Fibroblast of lung (primary cell): Measurements from ENCODE around the gene GATA5. TPM values are rescaled to one million over a fixed set of nuclear protein-coding genes. Genes with fewer than 3 reads are reported as not detected.

ENCODE experiments used
- DNase-seq, 2 donors: peaks; one replicate each; pipeline versions ENCODE4 v3.0.0 to v3.0.0-alpha.2; 2010; ENCODE audit warnings: low read depth in 2 of 2
- H2AFZ ChIP-seq: 2 replicates; pipeline ENCODE4 v1.5.1; 2012; ENCODE audit warnings: low read length, control low read depth, inconsistent platforms
- H3K27ac ChIP-seq: 2 replicates; pipeline ENCODE4 v1.5.1; 2011; ENCODE audit warnings: low read length, control low read depth; ENCODE audit not compliant: insufficient read depth
- H3K27me3 ChIP-seq: 2 replicates; pipeline ENCODE4 v1.5.1; 2011; ENCODE audit warnings: mild to moderate bottlenecking, low read length; ENCODE audit not compliant: control insufficient read depth, insufficient read depth
- H3K36me3 ChIP-seq: 2 replicates; pipeline ENCODE4 v1.5.1; 2011; ENCODE audit warnings: low read length; ENCODE audit not compliant: control insufficient read depth, insufficient read depth
- H3K4me1 ChIP-seq: 2 replicates; pipeline ENCODE4 v1.5.1; 2011; ENCODE audit warnings: low read length; ENCODE audit not compliant: control insufficient read depth, insufficient read depth; ENCODE audit errors: extremely low read depth
- H3K4me2 ChIP-seq: 2 replicates; pipeline ENCODE4 v1.5.1; 2011; ENCODE audit warnings: low read length, control low read depth; ENCODE audit not compliant: insufficient read depth; ENCODE audit errors: extremely low read depth
- H3K4me3 ChIP-seq, 4 experiments: fragments of 200-600 bp in 1 of 4; sonication (generic) in 1 of 4; replicated peaks in 1 of 4; 2 replicates each; pipeline ENCODE4 v1.5.1; 2011 to 2016; ENCODE audit warnings: low read length in 4 of 4, low read depth in 3 of 4, mild to moderate bottlenecking in 3 of 4, control low read depth in 2 of 4, inconsistent platforms in 1 of 4, mixed read lengths in 1 of 4; ENCODE audit not compliant: insufficient read depth in 1 of 4; ENCODE audit errors: control extremely low read depth in 1 of 4
- H3K79me2 ChIP-seq: 2 replicates; pipeline ENCODE4 v1.5.1; 2012; ENCODE audit warnings: mild to moderate bottlenecking, low read length, inconsistent platforms; ENCODE audit not compliant: control insufficient read depth, insufficient read depth
- H3K9ac ChIP-seq: 2 replicates; pipeline ENCODE4 v1.5.1; 2011; ENCODE audit warnings: mild to moderate bottlenecking, low read length, control low read depth; ENCODE audit not compliant: insufficient read depth
- H3K9me3 ChIP-seq: 2 replicates; pipeline ENCODE4 v1.5.1; 2012; ENCODE audit warnings: low read depth, low read length; ENCODE audit not compliant: control insufficient read depth, insufficient read depth
- H4K20me1 ChIP-seq: 2 replicates; pipeline ENCODE4 v1.5.1; 2011; ENCODE audit warnings: low read length; ENCODE audit not compliant: control insufficient read depth, insufficient read depth; ENCODE audit errors: extremely low read depth
- EZH2 ChIP-seq: IDR thresholded peaks from 2 replicates; pipeline ENCODE4 v1.5.1; 2012; ENCODE audit warnings: low read length, control low read depth, mild to moderate bottlenecking; ENCODE audit errors: missing control alignments
- polyA plus RNA-seq, 2 donors: library from polyadenylated mRNA; depleted of rRNA in 1 of 2; stranded (reverse) in 1 of 2; unstranded in 1 of 2; fragments of >200 nt; gene quantifications; 2 replicates each; pipeline ENCODE4 v1.2.1, GENCODE V29; 2011 to 2012; ENCODE audit warnings: missing spikeins in 1 of 2
- total RNA-seq: library from RNA; depleted of rRNA; stranded (reverse); fragments of >200 nt; gene quantifications from 2 replicates; pipeline ENCODE4 v1.2.1, GENCODE V29; 2014
- TF ChIP-seq, protein P1 (sequence below), 2 donors: IDR thresholded peaks in 1 of 2; conservative IDR thresholded peaks in 1 of 2; 1 replicate in 1 of 2; 2 replicates in 1 of 2; pipeline ENCODE4 v1.5.1; 2011 to 2012; ENCODE audit warnings: low read length in 2 of 2, control low read depth in 1 of 2, inconsistent platforms in 1 of 2, low read depth in 1 of 2, mild to moderate bottlenecking in 1 of 2

GATA5 gene
- total and polyA plus RNA-seq, 2 donors (not counting 1 experiment from before 2014, with no cell fraction given), result 0.02 to 0.83 TPM

DNA sequence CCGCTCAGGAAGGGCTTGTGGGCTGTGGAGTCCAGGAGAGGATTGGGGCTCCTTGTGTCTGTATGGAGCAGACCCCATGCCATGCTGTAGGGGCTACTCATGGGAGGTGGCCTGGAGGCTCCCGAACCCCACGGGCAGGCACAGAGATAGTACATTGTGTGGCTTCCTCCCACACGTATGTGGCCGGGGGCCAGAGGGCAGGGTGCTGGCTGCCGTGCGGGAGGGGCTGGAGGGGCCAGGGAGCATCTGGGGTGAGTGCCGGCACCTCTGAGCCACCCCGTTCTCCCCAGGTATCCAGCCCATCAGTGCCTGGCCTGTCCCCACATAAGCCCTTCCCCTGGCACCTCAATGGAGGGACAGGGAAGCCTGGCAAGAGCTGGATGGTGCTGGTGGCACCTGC is 56.0 kb downstream of the GATA5 start:
- no peak overlapping the region for H2AFZ ChIP-seq
- H3K4me3 ChIP-seq, result no peak overlapping the region
- no peak for DNase-seq
- H4K20me1 ChIP-seq, result no peaks in the 10 kb centered on the region
- H3K9ac ChIP-seq, result no peak overlapping the region
- no peaks in the 10 kb centered on the region for H3K79me2 ChIP-seq
- no peaks in the 10 kb centered on the region for H3K9me3 ChIP-seq
- H3K4me1 ChIP-seq, result no peaks in the 10 kb centered on the region
- H3K27me3 ChIP-seq, result no peaks in the 10 kb centered on the region
- H3K36me3 ChIP-seq, result no peaks in the 10 kb centered on the region
- no peak overlapping the region for H3K4me2 ChIP-seq
- H3K27ac ChIP-seq, result no peak overlapping the region
- TF ChIP-seq EZH2, result no peak
- TF ChIP-seq, protein P1, sequence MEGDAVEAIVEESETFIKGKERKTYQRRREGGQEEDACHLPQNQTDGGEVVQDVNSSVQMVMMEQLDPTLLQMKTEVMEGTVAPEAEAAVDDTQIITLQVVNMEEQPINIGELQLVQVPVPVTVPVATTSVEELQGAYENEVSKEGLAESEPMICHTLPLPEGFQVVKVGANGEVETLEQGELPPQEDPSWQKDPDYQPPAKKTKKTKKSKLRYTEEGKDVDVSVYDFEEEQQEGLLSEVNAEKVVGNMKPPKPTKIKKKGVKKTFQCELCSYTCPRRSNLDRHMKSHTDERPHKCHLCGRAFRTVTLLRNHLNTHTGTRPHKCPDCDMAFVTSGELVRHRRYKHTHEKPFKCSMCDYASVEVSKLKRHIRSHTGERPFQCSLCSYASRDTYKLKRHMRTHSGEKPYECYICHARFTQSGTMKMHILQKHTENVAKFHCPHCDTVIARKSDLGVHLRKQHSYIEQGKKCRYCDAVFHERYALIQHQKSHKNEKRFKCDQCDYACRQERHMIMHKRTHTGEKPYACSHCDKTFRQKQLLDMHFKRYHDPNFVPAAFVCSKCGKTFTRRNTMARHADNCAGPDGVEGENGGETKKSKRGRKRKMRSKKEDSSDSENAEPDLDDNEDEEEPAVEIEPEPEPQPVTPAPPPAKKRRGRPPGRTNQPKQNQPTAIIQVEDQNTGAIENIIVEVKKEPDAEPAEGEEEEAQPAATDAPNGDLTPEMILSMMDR (conservative IDR thresholded peaks at IDR 0.05 in 1 of 2, IDR thresholded peaks at IDR 0.05 in 1 of 2; ENCODE audit: low read depth in 1 of 2, low read length in 2 of 2), result no peak

DNA sequence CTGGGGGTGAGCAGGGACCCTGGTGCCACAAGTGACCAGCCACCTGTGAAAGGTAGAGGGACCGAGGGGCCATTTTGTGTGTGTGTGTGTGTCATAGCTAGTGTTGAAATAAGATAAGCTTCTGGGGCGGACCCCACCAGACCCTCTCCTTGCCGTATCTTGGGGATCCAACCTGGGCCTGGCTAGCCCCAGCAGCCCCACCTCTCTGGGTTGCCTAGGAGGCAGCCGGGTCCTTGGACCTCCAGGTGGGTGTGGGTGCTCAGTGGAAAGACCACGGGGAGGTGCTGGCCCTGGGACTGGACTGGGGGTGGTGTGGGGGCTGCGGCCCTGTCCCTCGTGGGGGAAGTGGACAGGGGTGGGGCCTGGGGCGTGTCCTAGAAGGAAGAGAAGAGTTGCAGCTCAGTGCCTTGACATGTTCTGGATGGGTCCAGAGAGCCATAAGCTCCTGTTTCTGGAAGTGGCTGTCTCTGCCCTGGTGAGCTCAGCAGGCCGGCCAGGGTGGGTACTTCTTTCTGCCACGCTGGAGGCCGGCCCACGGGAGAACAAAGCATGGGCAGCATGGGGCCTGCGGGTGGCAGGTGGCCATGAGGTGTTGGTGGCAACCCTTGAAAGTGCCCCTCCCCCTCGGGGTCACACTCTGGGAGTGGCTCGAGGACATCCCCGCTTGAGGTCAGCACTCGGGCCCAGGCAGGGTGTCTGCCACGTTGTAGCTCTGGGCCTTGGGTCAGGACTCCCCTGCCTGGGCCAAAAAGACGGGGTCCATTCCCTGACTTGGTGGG is 56.9 kb downstream of the GATA5 start:
- H3K9ac ChIP-seq, result no peak overlapping the region
- no peaks in the 10 kb centered on the region for H3K36me3 ChIP-seq
- H3K27me3 ChIP-seq, result no peaks in the 10 kb centered on the region
- no peaks in the 10 kb centered on the region for H4K20me1 ChIP-seq
- H3K27ac ChIP-seq, result no peak overlapping the region
- H3K4me2 ChIP-seq, result no peak overlapping the region
- DNase-seq, result no peak
- no peaks in the 10 kb centered on the region for H3K79me2 ChIP-seq
- H2AFZ ChIP-seq, result no peak overlapping the region
- TF ChIP-seq EZH2, result no peak
- TF ChIP-seq, protein P1 (conservative IDR thresholded peaks at IDR 0.05 in 1 of 2, IDR thresholded peaks at IDR 0.05 in 1 of 2; ENCODE audit: low read depth in 1 of 2, low read length in 2 of 2), result no peak
- H3K9me3 ChIP-seq, result no peaks in the 10 kb centered on the region
- H3K4me3 ChIP-seq, result no peak overlapping the region
- no peaks in the 10 kb centered on the region for H3K4me1 ChIP-seq

DNA sequence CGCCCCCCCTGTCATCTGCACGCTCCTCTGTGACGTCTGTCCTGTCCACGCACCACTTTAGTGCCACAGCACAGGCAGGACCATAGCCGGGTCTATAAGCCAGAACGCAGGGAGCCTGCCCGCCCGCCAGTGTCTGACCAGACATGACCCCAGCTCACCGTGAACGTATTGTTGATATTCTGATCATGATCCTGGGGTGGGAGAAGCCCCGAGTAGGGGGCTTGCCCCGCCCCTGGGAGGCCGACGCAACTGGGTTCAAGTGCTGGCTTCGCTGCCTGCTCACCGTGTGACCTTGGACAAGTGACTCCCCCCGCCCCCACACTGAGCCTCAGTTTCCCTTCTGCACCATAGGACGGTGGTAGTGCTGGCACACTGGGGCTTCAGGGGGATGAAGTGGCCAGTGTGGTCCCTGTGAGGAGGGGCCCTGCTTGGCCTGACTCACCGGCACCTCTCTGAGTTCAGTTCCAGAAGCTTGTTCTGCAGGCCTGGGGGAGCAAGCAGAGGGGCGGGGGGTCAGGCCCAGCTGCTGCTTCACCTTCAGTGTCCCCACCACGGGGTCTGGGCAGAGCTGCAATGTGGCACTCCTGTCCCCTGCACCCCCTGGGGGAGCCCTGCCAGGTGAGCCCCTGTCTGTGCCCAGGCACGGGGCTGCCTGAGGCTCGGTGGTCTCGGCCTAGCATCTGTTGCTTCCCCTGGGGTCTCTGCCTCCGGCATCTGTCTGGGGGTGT is 57.6 kb downstream of the GATA5 start:
- H3K9ac ChIP-seq, result no peak overlapping the region
- H3K4me3 ChIP-seq, result no peak overlapping the region
- H3K9me3 ChIP-seq, result no peaks in the 10 kb centered on the region
- H3K27me3 ChIP-seq, result no peaks in the 10 kb centered on the region
- no peak for DNase-seq
- H3K4me2 ChIP-seq, result no peak overlapping the region
- H3K36me3 ChIP-seq, result no peaks in the 10 kb centered on the region
- H3K4me1 ChIP-seq, result no peaks in the 10 kb centered on the region
- H4K20me1 ChIP-seq, result no peaks in the 10 kb centered on the region
- no peak overlapping the region for H2AFZ ChIP-seq
- TF ChIP-seq EZH2, result no peak
- TF ChIP-seq, protein P1 (conservative IDR thresholded peaks at IDR 0.05 in 1 of 2, IDR thresholded peaks at IDR 0.05 in 1 of 2; ENCODE audit: low read depth in 1 of 2, low read length in 2 of 2), result no peak
- H3K27ac ChIP-seq, result no peak overlapping the region
- H3K79me2 ChIP-seq, result no peaks in the 10 kb centered on the region
